GM18505 (cell line): ENCODE data around the gene MB21D2.

ENCODE experiments used
- ATAC-seq: cut with Tn5 transposase; IDR thresholded peaks from one replicate; pipeline ENCODE4 v1.9.1; 2021; ENCODE audit not compliant: unreplicated experiment
- POLR2A ChIP-seq: IDR thresholded peaks from 4 replicates; pipeline ENCODE4 v1.6.1; 2011; ENCODE audit warnings: borderline replicate concordance; ENCODE audit not compliant: insufficient read depth, insufficient read length; ENCODE audit errors: extremely low read depth

Gene MB21D2

DNA sequence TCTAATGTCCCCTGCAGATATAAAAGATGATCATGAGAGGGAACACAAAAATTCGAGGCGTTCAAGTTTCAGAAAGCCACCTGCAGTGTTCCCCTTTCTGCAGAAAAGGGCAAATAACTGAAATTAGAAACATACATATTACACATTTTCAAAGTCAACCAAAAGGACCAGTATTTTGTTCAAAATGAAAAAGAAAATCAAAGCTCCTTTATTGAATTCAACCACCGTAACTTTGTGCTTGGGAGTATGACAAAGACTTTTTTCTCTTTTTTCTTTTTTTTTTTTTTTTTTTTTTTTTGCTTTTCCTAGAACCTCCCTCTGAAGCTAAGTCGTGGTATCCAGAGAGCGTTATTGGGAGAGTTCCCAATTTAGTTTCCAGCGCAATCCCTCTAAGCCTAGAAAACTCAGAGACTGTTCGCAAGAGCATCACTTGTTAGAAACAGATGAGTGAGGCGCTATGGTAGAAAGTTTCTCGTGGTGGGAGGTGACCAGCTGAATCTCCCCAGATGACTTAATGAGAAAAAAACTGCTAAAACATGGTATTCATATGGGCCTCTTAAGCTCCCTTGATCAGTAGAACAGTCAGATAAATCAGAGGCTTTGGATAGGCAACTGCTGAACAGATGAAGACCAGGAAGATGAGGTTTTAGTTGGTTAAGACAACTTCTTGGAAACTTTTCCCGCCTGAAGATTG lies 77.4 kb downstream of the MB21D2 start:
- TF ChIP-seq POLR2A: no peak
- ATAC-seq: no peak

DNA sequence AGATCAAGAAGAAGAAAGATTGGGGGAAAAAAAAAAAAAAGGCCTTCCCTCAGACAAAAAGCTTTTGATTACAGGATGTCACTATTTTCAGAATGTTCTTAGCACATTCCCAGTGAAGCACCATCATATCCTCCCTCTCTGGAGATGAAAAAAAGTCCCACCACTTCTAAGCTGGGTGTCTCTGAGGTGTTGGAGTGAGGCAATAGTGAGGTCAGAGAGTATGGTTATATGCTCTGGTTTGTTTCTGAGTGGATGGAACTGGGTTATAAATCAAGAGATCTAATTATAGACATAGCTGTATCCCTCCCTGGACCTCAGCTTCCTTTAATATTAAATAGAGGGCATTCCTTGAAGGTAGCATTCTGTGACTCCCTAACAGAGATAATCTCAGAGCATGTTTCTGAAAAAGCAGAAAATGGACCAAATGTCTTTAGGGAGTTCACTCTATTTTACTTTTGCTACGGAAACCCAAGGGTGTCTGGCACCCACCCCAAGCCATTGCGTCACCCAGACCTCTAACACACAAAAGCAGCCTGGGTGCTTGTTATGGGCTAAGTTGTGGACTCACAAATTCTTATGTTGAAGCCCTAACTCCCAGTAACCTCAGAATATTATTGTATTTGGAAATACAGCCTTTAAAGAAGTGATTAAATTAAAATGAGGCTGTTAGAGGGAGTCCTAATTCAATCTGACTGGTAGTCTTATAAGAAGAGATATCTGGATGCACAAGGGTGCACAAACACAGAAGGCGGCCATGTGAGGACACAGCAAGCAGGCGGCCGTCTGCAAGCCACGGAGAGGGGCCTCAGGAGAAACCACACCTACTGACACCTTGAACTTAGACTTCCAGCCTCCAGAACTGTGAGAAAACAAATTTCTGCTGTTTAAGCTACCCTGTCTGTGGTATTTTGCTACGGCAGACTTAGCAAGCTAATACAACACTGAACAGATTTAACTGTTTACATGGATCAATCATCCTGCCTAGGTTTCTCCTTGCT lies 81.5 kb downstream of the MB21D2 start:
- no peak for ATAC-seq
- TF ChIP-seq POLR2A: no peak

DNA sequence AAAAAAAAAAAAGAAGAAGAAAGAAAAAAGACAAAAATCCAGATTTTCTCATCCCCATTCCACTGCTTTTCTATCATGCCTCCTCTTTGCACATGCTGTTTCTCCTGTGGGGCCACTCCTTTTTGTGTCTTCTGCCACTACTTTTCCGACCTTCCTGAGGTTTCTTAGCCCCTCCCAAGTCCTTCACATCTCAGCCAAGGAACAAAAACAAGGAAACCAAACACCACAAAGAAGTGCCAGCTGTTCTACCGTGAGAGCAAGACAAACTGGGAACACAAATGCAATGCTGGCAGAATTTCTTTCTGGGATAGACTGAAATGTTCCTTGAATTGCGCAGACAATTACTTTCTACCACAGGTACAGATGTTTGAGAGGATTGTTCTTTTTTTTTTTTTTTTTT lies 83.2 kb downstream of the MB21D2 start:
- TF ChIP-seq POLR2A: no peak
- ATAC-seq: no peak

DNA sequence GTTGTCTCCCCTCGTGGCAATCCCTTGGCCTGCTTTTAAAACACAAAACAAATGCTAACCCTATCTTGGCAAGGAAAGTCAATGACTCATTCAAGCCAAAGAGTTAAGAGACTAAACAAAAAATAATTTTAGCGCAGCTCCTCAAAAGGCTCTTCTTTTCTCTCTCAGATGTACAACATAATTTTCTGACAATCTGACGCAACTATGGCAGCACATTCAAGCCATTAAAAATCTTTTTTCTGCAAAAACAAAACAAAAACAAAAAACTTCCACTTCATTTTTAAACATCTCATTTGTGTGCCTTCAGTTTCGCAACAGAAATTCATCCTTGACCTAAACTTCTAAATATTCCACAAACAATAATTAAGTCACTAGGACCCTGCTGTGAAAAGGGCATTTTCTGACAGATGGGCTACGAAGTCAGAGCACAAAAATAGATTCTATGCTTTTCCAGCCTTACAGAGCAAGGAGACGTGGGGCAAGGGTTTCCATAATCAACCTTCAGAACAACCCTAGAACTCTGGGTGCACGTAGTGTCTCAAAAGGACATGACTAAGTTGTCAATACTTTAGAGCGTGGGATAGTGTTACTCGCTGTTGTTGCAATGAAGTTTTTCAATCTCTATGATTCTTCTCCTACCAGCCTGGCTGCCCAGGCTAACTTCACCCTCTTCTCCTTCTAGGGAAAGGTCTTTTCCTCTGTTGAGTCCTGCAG lies 84.3 kb downstream of the MB21D2 start:
- no peak for ATAC-seq
- TF ChIP-seq POLR2A: no peak

DNA sequence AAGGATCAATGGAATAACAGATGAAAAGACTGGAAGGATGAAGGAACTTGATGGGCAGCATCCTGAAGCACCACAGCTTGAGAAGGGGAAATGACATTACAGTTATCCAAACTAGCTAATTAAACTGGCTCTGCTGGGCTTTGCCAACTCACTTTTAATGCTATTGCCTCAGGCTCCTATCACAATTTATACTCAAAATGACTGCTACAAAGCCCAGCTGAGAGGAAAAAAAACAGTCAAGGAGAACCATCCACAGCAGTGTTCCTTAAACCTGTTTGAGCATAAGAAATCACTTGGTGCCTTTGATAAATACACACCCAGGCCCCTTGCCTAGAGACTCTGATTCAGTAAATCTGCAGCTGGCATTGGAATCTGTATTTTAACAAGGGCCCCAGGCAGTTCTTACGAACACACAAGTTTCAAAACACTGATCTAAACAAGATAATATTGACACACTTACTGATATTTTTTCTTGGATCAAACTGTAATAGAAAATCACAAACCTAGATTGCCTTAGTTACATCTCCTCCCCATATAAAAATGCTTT lies 85.8 kb downstream of the MB21D2 start:
- no peak for TF ChIP-seq POLR2A
- ATAC-seq: no peak

DNA sequence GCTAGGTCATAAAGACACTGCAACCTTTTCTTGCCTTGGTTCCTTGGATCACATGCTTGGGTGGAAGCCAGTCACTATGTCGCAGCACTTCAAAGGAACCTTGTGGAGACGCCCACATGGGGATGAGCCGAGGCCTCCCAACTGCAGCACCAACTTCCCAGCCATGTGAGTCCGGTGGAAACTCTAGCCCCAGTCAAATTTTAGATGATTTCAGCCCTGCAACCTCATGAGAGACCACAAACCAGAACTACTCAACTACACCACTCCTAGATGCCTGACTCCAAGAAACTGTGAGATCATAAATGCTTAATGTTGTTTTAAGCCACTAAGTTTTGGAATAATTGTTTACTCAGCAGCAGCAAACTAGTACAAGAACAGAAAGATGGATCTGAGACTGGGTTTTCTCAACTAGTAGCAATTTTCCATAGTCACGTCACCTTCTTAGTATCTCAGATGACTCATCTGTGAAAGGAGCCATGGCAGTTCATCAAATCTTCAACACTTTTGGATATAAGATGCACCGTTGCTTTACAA lies 86.5 kb downstream of the MB21D2 start:
- TF ChIP-seq POLR2A: no peak
- ATAC-seq: no peak

DNA sequence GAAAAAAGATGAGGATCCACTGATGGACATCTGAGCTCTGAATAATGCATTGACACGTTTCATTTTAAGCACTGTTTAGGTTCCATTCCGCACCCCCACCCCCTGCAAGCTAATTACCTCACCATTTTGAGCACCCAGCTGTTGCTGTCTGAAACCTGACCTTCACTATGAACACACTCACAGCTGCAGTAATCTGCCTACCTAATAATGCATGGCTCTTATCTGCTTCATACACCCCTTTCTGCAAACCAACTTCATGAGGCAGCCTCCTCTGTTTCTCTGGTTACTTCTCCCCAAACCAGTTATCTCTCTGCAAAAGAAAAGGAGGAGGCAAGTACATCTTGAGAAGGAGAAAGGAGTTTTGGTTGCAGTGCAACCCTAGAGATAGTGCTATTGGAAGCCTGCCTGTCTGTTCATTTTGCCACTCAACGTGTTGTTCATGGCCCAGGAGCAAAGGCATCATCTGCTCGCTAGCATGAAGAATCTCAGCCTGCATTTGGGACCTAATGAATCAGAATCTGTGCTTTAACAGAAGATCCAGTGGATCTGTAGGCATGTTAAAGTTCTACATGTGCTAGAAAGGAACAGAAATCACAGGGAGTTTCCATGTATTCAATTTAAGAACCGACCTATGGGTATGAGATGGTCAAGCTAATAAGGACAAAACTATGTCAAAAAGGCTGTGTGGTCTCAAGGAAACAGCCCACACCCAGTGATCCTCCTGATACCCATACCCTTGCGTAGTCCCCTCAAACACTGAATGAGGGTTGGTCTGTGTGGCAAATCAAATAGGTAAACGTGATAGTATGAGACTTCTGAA lies 87.2 kb downstream of the MB21D2 start:
- ATAC-seq: no peak
- TF ChIP-seq POLR2A: no peak

DNA sequence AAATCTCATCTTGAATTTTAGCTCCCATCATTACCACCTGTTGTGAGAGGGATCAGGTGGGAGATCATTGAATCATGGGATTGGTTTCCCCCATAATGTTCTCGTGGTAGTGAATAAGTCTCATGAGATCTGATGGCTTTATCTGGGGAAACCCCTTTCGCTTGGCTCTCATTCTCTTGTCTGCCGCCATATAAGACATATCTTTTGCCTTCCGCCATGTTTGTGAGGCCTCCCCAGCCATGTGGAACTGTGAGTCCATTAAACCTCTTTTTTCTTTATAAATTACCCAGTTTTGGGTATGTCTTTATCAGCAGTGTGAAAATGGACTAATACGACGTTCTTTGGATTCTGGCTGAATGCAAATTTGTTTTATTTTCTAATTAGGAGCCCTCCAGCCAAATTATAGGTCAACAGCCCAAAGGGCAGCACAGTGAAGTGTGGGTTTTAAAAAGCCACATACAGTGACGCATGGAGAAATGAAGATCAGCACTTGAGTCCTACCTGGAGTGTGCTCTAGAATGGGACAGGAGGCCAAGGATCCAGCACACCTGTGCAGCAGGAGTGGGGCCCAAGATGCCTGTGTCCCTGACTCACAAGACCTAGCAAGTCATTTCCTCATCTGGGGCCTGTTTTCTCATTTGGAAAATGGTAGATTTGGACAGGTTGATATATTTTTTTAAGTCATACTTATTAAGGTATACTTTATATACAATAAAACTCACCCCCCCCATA lies 89.6 kb downstream of the MB21D2 start:
- no peak for TF ChIP-seq POLR2A
- ATAC-seq: no peak

DNA sequence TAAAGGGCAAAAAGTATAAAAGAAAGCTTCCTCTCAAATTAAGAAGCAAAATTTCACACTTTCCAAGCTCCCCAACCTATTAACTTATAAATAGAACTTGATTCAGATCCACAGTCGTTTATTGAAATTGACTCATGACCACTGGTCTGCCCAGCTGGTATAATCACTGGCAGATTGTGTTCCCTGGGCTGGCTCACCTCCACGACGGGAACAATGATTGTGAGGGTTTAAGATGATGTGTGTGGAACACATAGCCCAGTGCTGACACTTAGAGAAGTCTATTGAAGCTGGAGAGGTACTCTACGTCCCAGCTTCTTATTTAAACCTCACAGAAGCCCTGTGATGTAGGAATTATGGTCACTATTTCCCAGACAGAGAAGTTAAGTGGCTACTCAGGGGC lies 90.4 kb downstream of the MB21D2 start:
- no peak for ATAC-seq
- TF ChIP-seq POLR2A: no peak

DNA sequence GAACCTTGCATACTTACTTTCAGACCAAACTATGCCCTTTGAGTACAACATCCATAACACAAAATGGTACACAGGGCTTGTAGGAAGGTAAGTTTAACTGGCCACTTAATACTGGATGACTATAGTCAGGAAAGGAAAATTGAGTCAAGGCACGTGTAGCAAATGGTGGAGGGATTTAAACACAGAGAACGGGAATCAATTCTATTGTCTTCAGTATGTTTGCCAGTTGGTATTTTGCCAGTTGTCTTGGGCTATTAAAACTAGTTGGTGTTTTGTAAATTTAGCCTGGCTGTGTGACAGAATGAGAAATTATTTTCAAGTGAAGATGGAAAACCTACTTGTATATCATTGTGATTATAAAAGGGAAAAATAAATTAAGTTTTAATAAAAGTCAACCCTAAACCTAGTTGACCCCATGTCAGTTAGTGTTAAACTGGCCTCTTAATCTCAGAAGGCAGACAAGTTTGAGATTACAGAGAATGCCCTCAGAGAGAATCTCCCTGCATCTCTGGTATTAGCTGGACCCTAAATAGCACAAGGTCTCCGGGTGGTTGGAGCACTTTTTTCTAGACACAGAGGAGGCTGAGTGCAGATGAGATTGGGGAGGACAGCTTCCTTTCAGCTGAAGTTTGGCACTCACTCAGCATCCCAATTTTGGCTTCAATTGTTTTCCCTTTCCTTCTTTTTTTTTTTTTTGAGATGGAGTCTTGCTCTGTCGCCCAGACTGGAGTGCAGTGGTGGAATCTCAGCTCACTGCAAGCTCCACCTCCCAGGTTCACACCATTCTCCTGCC lies 91.2 kb downstream of the MB21D2 start:
- ATAC-seq: no peak
- TF ChIP-seq POLR2A: no peak

DNA sequence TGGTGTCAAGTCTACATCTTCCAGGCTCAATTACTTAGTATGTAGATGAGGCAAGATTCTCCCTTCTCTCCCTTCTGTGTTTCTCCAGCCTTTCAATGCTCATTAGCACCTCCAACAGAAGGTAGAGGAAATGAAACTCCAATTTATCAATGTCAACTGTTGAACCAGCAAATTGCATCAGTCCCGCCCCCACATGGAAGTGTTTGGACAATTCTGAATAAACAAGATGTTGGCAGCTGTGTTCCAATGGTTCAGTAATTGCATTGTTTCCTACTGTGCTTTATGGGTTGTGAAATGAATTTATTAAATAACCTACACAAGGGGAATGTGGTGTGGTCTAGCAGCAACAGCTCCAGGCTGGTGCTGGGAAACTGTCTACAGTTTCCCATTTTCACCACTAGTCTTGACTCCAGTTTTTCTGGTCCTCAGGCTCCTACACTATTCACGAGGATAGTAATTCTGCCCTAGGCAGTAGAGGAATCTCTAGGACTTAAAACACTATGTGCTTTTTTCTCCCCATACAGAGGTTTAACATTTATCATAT lies 91.9 kb downstream of the MB21D2 start:
- ATAC-seq: no peak
- TF ChIP-seq POLR2A: no peak
